ENCODE data around the gene COL23A1.

The COL23A1 gene

GRCh38 chr5:178587763-178588611, 2.2 kb downstream of the COL23A1 start:
- no peak for DNase-seq

DNA sequence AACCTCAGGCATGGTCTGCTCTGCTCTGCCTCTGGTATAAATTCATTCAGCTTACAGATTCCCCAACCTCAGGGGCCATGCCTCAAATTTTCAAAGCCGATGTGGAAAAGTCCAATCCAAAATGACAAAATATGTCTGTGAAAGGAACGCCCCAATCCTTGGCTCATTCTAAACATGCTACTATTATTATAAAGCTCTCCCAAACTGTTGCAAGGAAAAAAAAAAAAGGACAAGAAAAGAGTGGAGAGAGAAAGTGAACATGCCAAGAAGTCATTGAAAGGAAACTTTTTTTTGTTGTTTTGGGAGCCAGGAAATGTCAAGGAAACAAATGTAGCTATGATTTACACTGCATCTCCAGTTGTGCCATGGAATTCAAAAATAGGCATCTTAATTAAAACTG, 3.8 kb downstream of the COL23A1 start:
- no peak for DNase-seq

GRCh38 chr5:178585421-178585820, 4.8 kb downstream of the COL23A1 start:
- DNase-seq = peak; percentile 29 to 39

DNA sequence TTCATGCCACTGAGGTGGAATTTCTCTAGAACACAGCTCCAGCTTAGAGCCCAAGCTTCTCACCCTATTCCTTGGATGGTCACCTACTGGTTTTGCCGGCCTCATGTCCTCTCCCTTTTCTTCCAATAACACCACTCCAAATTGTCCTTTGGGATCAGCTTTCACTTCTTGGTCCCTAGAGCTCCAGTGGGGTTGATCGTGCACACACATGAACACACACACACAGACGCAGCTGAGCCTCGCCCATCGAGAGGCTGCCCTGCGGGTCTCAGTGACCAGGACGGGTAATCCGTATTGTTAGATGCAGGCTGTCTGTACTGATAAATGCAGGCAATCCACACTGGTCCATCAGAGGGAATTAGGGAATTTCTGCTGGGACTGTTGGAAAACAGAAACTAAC, 6.9 kb downstream of the COL23A1 start:
- DNase-seq = no peak

DNA sequence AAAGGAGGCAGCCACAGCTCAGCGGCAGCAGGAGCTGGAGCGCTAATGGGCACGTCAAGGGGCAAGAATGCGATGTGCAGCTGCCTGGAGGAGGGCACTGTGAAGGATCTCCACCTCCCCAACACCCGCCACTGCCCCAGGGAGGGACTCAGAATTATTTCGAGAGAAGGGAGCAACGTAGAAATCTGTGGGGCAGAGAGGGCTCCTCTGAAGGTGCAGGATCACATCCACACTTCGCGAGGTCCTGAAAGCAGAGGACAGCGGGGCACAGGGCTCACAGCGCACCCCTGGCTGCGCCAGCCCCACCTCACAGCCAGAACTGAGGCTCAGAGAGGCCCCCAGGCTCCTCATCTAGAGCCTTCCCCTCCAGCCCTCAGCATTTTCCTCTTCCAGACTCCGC, 7.9 kb downstream of the COL23A1 start:
- no peak for DNase-seq

DNA sequence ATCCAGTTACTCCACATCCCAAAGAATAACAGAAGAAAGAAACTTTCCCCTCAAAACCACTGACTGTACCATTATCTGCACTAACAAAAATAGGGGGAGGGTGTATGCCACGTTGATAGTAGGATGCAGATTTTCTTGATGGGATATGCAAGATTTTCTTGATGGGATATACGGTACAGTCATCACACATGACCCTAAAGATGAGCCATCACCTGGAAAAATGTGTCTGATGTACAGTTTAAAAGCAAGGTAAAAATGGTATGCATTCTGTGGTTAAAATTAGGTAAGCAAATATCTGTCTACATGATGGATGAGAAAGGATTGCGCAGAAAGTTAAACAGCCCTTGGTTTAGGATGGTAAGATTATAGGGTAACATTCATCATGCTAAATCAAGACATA, 8.6 kb downstream of the COL23A1 start:
- DNase-seq = no peak

DNA sequence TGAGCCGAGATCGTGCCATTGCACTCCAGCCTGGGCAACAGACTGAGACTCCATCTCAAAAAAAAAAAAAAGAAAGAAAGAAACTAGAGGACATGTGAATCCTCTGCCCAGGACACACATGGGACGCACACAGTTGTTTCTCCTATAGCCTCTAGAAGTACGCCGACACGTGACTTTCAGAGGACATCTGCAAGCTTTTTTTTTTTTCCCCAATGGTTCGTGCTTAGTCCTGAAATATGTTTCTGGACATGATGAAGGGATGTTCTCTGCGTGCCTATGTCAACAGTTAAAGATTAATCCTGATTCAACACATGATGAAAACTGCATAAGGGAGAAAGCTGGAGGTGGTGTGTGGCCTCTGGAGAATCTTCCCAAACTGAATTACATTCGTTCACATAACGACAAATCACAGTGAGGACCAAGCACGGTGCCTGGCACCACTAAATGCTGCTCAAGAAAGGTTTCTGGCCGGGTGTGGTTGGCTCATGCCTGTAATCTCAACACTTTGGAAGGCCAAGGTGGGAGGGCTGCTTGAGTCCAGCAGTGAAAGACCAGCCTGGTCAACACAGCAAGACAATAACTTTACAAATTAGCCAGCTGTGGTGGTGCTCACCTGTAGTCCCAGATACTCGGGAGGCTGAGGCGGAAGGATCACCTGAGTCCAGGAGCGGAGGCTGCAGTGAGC, 9.8 kb downstream of the COL23A1 start:
- no peak for DNase-seq

GRCh38 chr5:178577944-178578343, 12.2 kb downstream of the COL23A1 start:
- no peak for DNase-seq

DNA sequence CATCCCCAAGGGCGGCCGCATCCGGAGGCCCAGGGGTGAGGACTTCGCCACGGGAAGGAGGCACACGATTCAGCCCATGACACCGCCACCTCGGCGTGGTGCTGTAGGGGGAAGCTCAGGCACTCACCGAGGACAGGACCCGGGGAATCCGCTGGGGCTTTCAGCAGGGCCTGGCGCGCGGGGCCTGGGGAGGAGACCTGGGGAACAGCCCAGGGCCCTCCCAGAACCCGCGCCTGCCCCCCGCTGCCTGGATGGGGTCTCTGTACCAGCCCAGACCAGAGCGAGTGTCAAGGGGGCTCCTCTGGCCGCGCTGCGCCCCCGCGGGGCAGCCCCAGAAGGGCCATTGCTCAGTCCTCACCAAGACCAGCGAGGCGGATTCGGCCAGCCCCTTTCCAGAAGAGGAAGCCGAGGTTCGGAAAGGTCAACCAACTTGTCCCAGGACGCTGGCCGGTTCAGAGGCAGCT, 12.8 kb downstream of the COL23A1 start:
- DNase-seq = no peak

DNA sequence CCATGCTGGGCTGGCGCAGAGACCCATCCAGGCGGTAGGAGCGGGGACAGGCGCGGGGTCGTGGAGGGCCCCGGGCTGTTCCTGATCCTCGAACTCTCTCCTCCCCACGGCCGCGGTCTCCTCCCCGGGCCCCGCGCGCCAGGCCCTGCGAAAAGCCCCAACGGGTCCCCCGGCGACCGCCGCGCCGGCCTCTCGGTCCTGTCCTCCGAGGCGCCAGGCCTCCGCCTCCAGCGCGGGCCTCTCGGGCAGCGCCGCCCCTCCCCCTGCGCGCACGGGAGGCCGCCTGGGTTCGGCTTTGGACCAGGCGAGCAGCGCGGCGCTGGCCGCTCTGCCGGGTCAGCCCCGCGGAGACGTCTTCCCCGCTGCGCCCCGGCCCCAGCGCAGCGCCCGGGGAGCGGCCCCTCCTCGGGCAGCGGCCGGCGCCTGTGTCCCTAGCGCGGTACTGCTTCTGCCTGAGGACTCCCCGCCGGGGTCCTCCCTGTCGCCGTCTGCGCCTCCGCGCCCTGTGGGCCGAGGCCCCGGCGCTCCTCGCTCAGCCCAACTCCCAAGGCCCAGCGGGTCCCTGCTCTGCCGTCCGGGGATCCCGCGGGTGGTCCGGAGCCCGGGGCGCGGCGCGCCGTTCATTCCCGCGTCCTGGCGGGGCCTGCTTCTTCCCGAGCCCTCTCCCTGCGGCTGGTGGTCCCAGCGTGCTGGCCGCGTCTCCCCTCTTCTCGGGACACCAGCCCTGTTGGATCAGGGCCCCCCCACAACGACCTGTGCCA, 13.4 kb downstream of the COL23A1 start:
- no peak for DNase-seq

- DNase-seq = no peak
These were observed 17.0 kb downstream of the COL23A1 start for GRCh38 chr5:178573216-178573615.

DNA sequence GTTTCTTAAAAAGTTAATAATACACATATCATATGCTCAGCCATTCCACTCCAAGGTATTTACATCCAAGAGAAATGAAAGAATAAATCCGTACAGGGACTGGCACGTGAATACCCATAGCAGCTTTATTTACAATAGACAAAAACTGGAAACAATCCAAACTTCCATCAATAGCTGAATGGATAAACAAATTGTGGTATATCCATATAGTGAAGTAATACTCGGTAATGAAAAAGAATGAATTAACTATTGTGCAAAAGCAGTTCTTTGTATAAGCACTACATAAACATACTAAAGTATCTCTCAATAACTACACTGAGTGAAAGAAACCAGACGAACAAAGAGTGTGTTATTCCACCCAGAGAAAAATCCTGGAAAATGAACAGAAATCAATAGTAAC, 17.6 kb downstream of the COL23A1 start:
- DNase-seq = no peak

- no peak for DNase-seq
These were observed 20.7 kb downstream of the COL23A1 start for GRCh38 chr5:178569485-178569884.

DNA sequence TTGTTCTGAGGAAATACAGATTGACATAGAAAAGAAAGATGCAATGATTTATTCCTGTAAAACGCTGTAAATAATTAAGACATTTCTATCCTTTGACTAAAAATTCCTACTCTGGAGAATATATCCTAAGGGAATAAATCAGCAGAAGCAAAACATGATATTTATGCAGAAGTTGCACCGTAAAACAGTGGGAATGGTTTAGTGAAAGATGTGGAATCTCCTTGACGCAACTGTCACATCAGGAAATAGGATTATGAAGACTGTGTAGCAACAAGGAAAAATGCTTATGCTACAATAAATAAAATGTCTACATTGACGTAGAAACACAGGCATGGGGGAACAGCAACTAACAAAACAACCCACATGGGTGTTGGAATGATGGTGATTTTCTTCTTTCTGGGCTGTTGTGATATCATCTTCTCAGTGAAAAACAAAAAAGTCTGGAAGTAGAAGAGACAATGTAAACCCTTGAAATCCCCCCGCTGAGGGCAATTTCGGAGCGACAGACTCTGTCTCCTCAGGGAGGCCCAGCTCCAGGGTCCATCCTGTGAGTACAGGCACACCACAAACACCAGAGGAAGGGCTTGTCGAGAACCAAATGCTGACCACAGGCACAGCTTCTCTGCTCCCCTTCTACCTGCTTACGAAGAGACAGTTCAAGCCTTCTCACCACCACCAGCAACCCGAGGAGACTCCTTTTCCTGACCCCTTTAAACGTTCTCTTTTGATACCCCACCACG, 25.2 kb downstream of the COL23A1 start:
- no peak for DNase-seq

GRCh38 chr5:178564397-178564796, 25.8 kb downstream of the COL23A1 start:
- no peak for DNase-seq

- DNase-seq = no peak
These were observed 26.6 kb downstream of the COL23A1 start for GRCh38 chr5:178563621-178564020.

DNA sequence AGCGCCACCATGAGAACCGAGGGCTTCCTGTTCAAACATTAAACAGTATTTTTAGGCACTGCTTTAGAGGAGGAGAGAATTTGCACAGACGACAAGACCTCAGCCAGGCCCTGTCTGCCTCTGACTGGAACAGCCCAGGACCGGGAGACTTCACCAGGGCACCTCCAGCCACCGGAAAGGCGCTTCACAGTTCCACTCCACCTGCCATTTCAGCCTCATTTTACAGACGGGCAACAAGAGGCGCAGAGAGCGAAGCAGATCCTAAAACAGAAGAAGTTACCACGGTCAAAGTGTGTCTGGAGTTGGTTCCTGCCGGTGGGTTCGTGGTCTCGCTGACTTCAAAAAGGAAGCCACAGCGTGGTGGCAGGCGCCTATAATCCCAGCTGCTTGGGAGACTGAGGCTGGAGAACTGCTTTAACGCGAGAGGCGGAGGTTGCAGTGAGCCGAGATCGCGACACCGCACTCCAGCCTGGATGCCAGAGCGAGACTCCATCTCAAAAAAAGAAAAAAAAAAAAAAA, 28.4 kb downstream of the COL23A1 start:
- DNase-seq = no peak

DNA sequence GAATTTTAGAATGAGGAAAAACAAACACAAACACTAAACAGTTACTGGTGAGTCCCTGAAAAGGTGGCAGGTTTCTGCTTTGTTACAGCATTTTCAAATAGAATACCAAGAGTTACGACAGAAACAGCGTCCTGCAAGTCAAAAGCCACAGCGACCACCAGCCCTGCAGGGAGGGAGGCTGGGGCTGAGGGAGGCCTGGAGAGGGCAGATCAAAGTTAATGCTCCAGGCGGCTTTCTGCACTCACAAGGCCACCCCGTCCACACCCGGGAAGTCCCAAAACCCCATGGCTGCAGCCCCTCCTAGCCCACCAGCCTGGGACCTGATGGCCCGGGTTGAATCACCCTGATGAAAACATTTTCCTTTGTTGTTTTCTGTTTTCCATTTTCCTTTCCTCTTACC, 29.3 kb downstream of the COL23A1 start:
- DNase-seq = no peak

DNA sequence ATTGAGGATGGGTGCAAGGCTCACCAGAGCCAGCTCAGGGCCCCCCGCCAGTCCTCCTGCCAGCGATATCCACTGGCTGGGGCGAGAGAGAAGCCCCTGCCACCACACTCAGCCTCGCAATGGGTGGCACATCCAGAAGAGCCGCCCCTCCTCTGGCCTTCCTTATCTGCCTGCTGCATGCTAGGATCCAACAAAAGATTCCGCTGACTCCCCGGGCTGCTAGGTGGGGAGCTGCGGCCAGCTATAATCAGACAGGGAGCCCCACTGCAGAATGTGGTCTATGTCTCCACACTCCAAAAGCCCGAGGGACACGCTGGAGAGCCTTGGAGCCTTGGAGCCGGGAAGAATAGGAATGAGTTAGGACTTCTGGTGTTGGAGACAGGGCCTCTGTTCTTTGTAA, 32.8 kb downstream of the COL23A1 start:
- DNase-seq = no peak

- DNase-seq = no peak
These were observed 34.4 kb downstream of the COL23A1 start for GRCh38 chr5:178555771-178556211.

GRCh38 chr5:178555005-178555404, 35.2 kb downstream of the COL23A1 start:
- no peak for DNase-seq

- no peak for DNase-seq
These were observed 35.9 kb downstream of the COL23A1 start for GRCh38 chr5:178554311-178554710.

GRCh38 chr5:178553517-178553916, 36.7 kb downstream of the COL23A1 start:
- no peak for DNase-seq
